ENCODE data around the gene NUP210.

Gene NUP210

DNA sequence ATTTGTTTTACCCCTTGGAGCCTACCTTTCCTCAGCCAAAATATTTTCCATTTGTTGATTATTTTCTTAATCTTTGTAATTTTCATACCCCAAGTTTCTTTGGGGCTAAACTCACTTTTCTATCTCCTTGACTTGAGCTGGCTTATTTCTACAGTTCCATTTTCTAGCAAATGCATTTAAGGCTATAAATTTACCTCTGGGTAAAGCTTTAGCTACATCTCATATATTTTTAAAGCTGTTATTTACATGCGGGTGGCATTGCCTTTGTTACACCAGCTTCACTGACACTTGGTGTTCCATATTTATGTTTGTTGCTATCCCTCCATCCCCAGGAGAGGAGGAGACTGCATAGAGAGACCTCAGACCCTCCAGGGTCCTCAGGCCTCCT is 136.3 kb downstream of the NUP210 start:
- TF ChIP-seq SIN3A (IDR thresholded peaks at IDR 0.05; ENCODE audit: borderline replicate concordance, insufficient read depth, low read length) (no peak), POLR2AphosphoS5 (IDR thresholded peaks at IDR 0.05; ENCODE audit: low read depth, low read length) (no peak), TAF1 (IDR thresholded peaks at IDR 0.05; ENCODE audit: borderline replicate concordance, insufficient read depth, low read length) (no peak), FOXP2 (optimal IDR thresholded peaks at IDR 0.05; ENCODE audit: borderline replicate concordance, extremely low read depth, extremely low read length, insufficient read depth) (no peak)
- TF ChIP-seq, protein P1, sequence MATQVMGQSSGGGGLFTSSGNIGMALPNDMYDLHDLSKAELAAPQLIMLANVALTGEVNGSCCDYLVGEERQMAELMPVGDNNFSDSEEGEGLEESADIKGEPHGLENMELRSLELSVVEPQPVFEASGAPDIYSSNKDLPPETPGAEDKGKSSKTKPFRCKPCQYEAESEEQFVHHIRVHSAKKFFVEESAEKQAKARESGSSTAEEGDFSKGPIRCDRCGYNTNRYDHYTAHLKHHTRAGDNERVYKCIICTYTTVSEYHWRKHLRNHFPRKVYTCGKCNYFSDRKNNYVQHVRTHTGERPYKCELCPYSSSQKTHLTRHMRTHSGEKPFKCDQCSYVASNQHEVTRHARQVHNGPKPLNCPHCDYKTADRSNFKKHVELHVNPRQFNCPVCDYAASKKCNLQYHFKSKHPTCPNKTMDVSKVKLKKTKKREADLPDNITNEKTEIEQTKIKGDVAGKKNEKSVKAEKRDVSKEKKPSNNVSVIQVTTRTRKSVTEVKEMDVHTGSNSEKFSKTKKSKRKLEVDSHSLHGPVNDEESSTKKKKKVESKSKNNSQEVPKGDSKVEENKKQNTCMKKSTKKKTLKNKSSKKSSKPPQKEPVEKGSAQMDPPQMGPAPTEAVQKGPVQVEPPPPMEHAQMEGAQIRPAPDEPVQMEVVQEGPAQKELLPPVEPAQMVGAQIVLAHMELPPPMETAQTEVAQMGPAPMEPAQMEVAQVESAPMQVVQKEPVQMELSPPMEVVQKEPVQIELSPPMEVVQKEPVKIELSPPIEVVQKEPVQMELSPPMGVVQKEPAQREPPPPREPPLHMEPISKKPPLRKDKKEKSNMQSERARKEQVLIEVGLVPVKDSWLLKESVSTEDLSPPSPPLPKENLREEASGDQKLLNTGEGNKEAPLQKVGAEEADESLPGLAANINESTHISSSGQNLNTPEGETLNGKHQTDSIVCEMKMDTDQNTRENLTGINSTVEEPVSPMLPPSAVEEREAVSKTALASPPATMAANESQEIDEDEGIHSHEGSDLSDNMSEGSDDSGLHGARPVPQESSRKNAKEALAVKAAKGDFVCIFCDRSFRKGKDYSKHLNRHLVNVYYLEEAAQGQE (IDR thresholded peaks at IDR 0.05; ENCODE audit: insufficient read depth in 1 of 2, low read depth in 2 of 2, low read length in 2 of 2): no peak

DNA sequence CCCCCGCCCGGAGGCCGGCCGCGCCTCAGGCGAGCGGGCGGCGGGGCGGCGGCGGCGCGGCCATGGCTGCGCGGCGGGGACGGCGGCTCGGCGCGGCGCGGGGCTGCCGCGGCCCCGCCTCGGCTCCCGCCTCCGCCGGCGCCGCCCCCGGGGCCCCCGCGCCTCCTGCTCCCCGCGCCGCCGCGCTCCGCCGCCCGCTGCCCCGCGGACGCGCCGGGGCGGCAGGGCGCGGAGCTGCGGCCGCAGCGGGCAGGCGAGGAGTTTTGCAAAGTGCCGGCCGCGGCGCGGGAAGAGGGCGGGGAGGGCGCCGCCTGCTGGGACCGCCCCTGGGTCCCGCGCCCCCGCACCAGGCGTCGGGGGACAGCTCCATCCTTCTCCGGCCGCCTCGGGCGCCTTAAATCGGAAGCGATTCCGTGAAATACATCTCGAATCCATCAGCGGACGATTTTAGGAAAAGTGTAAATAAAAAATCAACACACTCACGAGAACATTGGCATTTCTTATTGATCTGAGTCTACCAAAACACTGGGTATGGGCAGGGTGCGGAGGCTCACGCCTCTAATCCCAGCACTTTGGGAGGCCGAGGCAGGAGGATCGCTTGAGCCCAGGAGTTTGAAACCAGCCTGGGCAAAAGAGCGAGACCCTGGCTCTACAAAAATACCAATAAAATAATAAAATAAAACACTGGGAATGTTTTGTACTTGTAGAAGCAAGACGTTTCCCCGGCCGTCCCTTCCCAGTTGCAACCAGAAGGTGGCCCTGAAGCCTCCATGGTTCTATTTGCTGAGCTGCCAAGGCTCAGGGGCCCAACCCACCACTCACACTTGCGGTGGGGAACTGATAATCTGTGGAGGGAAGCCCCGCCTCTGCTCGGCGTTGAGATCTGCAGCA is 136.9 kb downstream of the NUP210 start:
- TF ChIP-seq, protein P1 (IDR thresholded peaks at IDR 0.05; ENCODE audit: insufficient read depth in 1 of 2, low read depth in 2 of 2, low read length in 2 of 2): no peak
- TF ChIP-seq POLR2AphosphoS5 (IDR thresholded peaks at IDR 0.05; ENCODE audit: low read depth, low read length): no peak

DNA sequence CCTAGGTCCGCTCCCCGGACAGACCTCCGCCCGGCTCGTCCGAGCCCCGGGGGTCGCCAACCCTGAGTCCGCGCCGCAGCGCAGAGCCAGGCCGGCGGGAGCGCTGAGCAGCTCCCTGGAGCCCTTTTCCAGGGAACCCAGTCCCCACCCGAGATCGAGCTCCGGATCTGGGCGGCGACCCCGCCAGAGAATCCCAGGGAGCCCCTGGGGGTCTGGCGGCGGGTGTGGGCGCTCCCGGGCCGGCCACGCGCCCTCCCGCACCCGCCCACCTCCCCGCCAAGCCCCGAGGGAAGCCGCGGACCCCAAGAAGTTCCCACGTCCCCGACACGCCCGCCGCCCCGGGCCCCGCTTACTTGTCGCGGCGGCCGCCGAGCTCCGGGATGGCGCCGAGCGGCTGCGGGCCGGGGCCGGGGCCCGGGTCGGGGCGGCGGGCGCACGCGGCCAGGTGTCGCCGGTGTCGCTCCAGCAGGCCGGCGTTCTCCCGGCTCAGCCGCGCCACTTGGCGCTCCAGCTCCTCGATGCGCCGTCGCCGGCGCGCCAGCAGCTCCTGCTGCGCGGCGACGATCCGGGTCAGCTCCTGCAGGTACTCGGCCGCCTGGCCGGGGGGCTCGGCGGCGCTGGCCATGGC is 137.7 kb downstream of the NUP210 start:
- TF ChIP-seq POLR2AphosphoS5 (IDR thresholded peaks at IDR 0.05; ENCODE audit: low read depth, low read length) (no peak), TAF1 (IDR thresholded peaks at IDR 0.05; ENCODE audit: borderline replicate concordance, insufficient read depth, low read length) (no peak), SIN3A (IDR thresholded peaks at IDR 0.05; ENCODE audit: borderline replicate concordance, insufficient read depth, low read length) (no peak), FOXP2 (optimal IDR thresholded peaks at IDR 0.05; ENCODE audit: borderline replicate concordance, extremely low read depth, extremely low read length, insufficient read depth) (no peak)
- TF ChIP-seq, protein P1 (IDR thresholded peaks at IDR 0.05; ENCODE audit: insufficient read depth in 1 of 2, low read depth in 2 of 2, low read length in 2 of 2): no peak

DNA sequence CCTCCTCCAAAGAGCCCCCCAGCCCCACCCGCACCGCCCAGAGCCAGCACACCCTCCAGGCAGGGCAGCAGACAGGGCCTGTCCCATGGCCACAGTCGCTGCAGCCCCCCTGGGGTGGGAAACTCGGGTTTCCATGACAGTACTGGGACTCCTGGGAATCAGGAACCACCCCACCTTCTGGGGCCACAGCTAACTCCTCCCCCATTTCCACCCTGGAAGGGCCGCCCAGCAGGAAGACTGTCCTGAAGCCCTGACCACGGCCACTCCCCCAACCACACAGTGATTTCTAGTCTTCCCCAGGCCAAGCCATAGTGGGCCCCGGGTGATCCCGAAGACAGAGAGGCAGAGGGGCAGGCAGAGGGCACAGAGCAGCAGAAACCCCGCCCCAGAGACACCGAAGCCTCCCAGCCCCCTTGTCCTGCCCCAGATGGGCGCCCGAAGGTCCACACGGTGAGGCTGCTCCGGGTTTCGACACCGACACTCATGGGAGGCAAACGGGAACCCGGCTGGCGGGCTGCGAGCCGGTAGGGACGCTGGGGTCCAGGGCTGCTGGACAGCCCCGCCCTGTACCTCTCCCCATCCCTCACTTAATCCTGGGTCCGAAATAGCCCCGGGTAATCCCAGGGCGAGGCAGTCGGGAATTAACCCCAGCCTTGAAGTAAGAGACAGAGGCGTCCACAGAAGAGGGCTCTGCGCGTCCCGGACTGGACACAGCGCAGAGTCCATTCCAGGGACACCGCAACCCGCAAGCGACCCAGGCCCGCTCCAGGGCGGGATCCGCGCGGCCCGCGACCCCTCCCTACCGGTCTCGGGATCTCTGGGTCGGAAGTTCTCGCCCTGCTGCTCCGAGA is 138.4 kb downstream of the NUP210 start:
- TF ChIP-seq SIN3A (IDR thresholded peaks at IDR 0.05; ENCODE audit: borderline replicate concordance, insufficient read depth, low read length) (no peak), POLR2AphosphoS5 (IDR thresholded peaks at IDR 0.05; ENCODE audit: low read depth, low read length) (no peak), TAF1 (IDR thresholded peaks at IDR 0.05; ENCODE audit: borderline replicate concordance, insufficient read depth, low read length) (no peak), FOXP2 (optimal IDR thresholded peaks at IDR 0.05; ENCODE audit: borderline replicate concordance, extremely low read depth, extremely low read length, insufficient read depth) (no peak)
- TF ChIP-seq, protein P1 (IDR thresholded peaks at IDR 0.05; ENCODE audit: insufficient read depth in 1 of 2, low read depth in 2 of 2, low read length in 2 of 2): no peak

All from PFSK-1 (cell line).